ENCODE data around the gene SLC9A4. TPM values are rescaled to one million over a fixed set of nuclear protein-coding genes. Genes with fewer than 3 reads are reported as not detected.

Gene SLC9A4
- polyA plus RNA-seq, 1 donor from 2014 or later: 0.15 TPM

GRCh38 chr2:102442967-102443828 lies 29.8 kb upstream of the SLC9A4 start:
- H3K9ac ChIP-seq (ENCODE audit: low read length): no peak overlapping the region
- H2AFZ ChIP-seq (ENCODE audit: low read depth, low read length): no peak overlapping the region
- no peaks in the 10 kb centered on the region for H3K9me3 ChIP-seq (ENCODE audit: low read length)
- H3K27ac ChIP-seq (ENCODE audit: low read length): no peak overlapping the region
- no peak overlapping the region for H3K4me2 ChIP-seq (ENCODE audit: low read length)
- H3K36me3 ChIP-seq (ENCODE audit: insufficient read depth, low read length): no peaks in the 10 kb centered on the region
- no peaks in the 10 kb centered on the region for H3F3A ChIP-seq (ENCODE audit: insufficient read depth, low read length, poor library complexity, severe bottlenecking)
- H3K9me2 ChIP-seq (ENCODE audit: insufficient read depth, low read length): no peaks in the 10 kb centered on the region
- no peaks in the 10 kb centered on the region for H4K20me1 ChIP-seq (ENCODE audit: insufficient read depth)
- H3K79me2 ChIP-seq (replicated peaks; ENCODE audit: insufficient read depth, low read length): no peaks in the 10 kb centered on the region
- TF ChIP-seq EP300 (conservative IDR thresholded peaks at IDR 0.05; ENCODE audit: poor library complexity, severe bottlenecking) (no peak), RAD21 (conservative IDR thresholded peaks at IDR 0.05) (peak; percentile 65), REST (IDR thresholded peaks at IDR 0.05; ENCODE audit: borderline replicate concordance) (no peak), TAF1 (IDR thresholded peaks at IDR 0.05; ENCODE audit: low read depth) (no peak), SMC3 (conservative IDR thresholded peaks at IDR 0.05; ENCODE audit: poor library complexity) (peak; percentile 63), POLR2AphosphoS5 (IDR thresholded peaks at IDR 0.05) (no peak), EZH2 (IDR thresholded peaks at IDR 0.05; ENCODE audit: borderline replicate concordance, insufficient read depth, low read length, poor library complexity, severe bottlenecking) (no peak), CTCF (IDR thresholded peaks at IDR 0.05; ENCODE audit: poor library complexity, severe bottlenecking) (peak; percentile 67), MXI1 (conservative IDR thresholded peaks at IDR 0.05; ENCODE audit: poor library complexity, severe bottlenecking) (no peak)
- H3K4me3 ChIP-seq (ENCODE audit: low read length): no peak overlapping the region
- H3K27me3 ChIP-seq (ENCODE audit: insufficient read depth, low read depth, low read length): no peaks in the 10 kb centered on the region

- TF ChIP-seq POLR2AphosphoS5 (IDR thresholded peaks at IDR 0.05) (no peak), RAD21 (conservative IDR thresholded peaks at IDR 0.05) (no peak), EZH2 (IDR thresholded peaks at IDR 0.05; ENCODE audit: borderline replicate concordance, insufficient read depth, low read length, poor library complexity, severe bottlenecking) (no peak), EP300 (conservative IDR thresholded peaks at IDR 0.05; ENCODE audit: poor library complexity, severe bottlenecking) (no peak), SMC3 (conservative IDR thresholded peaks at IDR 0.05; ENCODE audit: poor library complexity) (no peak), REST (IDR thresholded peaks at IDR 0.05; ENCODE audit: borderline replicate concordance) (no peak), TAF1 (IDR thresholded peaks at IDR 0.05; ENCODE audit: low read depth) (no peak), MXI1 (conservative IDR thresholded peaks at IDR 0.05; ENCODE audit: poor library complexity, severe bottlenecking) (no peak), CTCF (IDR thresholded peaks at IDR 0.05; ENCODE audit: poor library complexity, severe bottlenecking) (no peak)
- H3K27ac ChIP-seq (ENCODE audit: low read length): no peak overlapping the region
- H3K36me3 ChIP-seq (ENCODE audit: insufficient read depth, low read length): no peaks in the 10 kb centered on the region
- H3K27me3 ChIP-seq (ENCODE audit: insufficient read depth, low read depth, low read length): no peaks in the 10 kb centered on the region
- no peaks in the 10 kb centered on the region for H3K9me3 ChIP-seq (ENCODE audit: low read length)
- H3F3A ChIP-seq (ENCODE audit: insufficient read depth, low read length, poor library complexity, severe bottlenecking): no peaks in the 10 kb centered on the region
- no peaks in the 10 kb centered on the region for H4K20me1 ChIP-seq (ENCODE audit: insufficient read depth)
- H3K4me3 ChIP-seq (ENCODE audit: low read length): no peak overlapping the region
- no peaks in the 10 kb centered on the region for H3K79me2 ChIP-seq (replicated peaks; ENCODE audit: insufficient read depth, low read length)
- no peak overlapping the region for H3K9ac ChIP-seq (ENCODE audit: low read length)
- no peak overlapping the region for H2AFZ ChIP-seq (ENCODE audit: low read depth, low read length)
- no peaks in the 10 kb centered on the region for H3K9me2 ChIP-seq (ENCODE audit: insufficient read depth, low read length)
- H3K4me2 ChIP-seq (ENCODE audit: low read length): no peak overlapping the region
Measured at GRCh38 chr2:102444233-102444632, 28.8 kb upstream of the SLC9A4 start.
